GM23338 (cell line): ENCODE data around the gene PPFIBP1. TPM values are rescaled to one million over a fixed set of nuclear protein-coding genes. Genes with fewer than 3 reads are reported as not detected.

Source experiments
- ATAC-seq: fragments of 200-7000 bp; cut with Tn5 transposase; 3 replicates; pipeline ENCODE4 v1.9.1; 2020
- DNase-seq: peaks from one replicate; pipeline ENCODE4 v3.0.0-alpha.2; 2015; ENCODE audit warnings: low spot score
- H2AFZ ChIP-seq: fragments of 200-600 bp; sonication (generic); 2 replicates; pipeline ENCODE4 v1.8.0; 2016; ENCODE audit warnings: antibody characterized with exemption, mild to moderate bottlenecking, moderate library complexity
- H3F3A ChIP-seq: fragments of 200-600 bp; sonication (generic); replicated peaks from 2 replicates; pipeline ENCODE4 v1.8.0; 2017; ENCODE audit warnings: antibody characterized with exemption, mixed run types, low read depth
- H3K27ac ChIP-seq: fragments of 200-600 bp; sonication (generic); 2 replicates; pipeline ENCODE4 v1.6.1; 2016; ENCODE audit warnings: low read depth
- H3K27me3 ChIP-seq: fragments of 200-600 bp; sonication (generic); 2 replicates; pipeline ENCODE4 v1.8.0; 2016; ENCODE audit warnings: mild to moderate bottlenecking, mixed run types, moderate library complexity; ENCODE audit not compliant: insufficient read depth
- H3K36me3 ChIP-seq: fragments of 200-600 bp; sonication (generic); 2 replicates; pipeline ENCODE4 v1.8.0; 2016; ENCODE audit warnings: mild to moderate bottlenecking; ENCODE audit not compliant: insufficient read depth
- H3K4me1 ChIP-seq: fragments of 200-600 bp; sonication (generic); 2 replicates; pipeline ENCODE4 v1.8.0; 2016; ENCODE audit warnings: mild to moderate bottlenecking, moderate library complexity; ENCODE audit not compliant: insufficient read depth
- H3K4me2 ChIP-seq: fragments of 200-600 bp; sonication (generic); 2 replicates; pipeline ENCODE4 v1.7.1; 2017; ENCODE audit warnings: mixed run types
- H3K4me3 ChIP-seq: fragments of 200-600 bp; sonication (generic); 2 replicates; pipeline ENCODE4 v1.6.1; 2016; ENCODE audit warnings: mixed run types
- H3K79me2 ChIP-seq: fragments of 200-600 bp; sonication (generic); replicated peaks from 2 replicates; pipeline ENCODE4 v1.8.0; 2017; ENCODE audit warnings: mild to moderate bottlenecking; ENCODE audit not compliant: insufficient read depth
- H3K9me2 ChIP-seq: fragments of 200-600 bp; sonication (generic); 2 replicates; pipeline ENCODE4 v1.8.0; 2017; ENCODE audit not compliant: insufficient read depth
- H4K20me1 ChIP-seq: fragments of 200-600 bp; sonication (generic); replicated peaks from 2 replicates; pipeline ENCODE4 v1.8.0; 2017; ENCODE audit warnings: mild to moderate bottlenecking; ENCODE audit not compliant: insufficient read depth
- H3K27ac Mint-ChIP-seq: 2 replicates; pipeline ENCODE4 v1.8.0; 2020; ENCODE audit warnings: inconsistent platforms, mild to moderate bottlenecking, moderate library complexity, mixed read lengths
- H3K27me3 Mint-ChIP-seq: 3 replicates; pipeline ENCODE4 v1.8.0; 2022; ENCODE audit warnings: low read depth, mild to moderate bottlenecking, moderate library complexity, mixed read lengths, inconsistent platforms; ENCODE audit not compliant: insufficient read depth, poor library complexity
- H3K36me3 Mint-ChIP-seq: 3 replicates; pipeline ENCODE4 v1.8.0; 2021; ENCODE audit warnings: low read depth, mild to moderate bottlenecking, inconsistent platforms, moderate library complexity, mixed read lengths
- H3K4me1 Mint-ChIP-seq: 3 replicates; pipeline ENCODE4 v1.8.0; 2020; ENCODE audit warnings: mild to moderate bottlenecking, inconsistent platforms, mixed read lengths
- H3K4me3 Mint-ChIP-seq: 3 replicates; pipeline ENCODE4 v1.8.0; 2021; ENCODE audit warnings: moderate library complexity, mild to moderate bottlenecking, inconsistent platforms, mixed read lengths
- H3K9me3 Mint-ChIP-seq: 3 replicates; pipeline ENCODE4 v1.8.0; 2020; ENCODE audit warnings: moderate library complexity, mild to moderate bottlenecking, inconsistent platforms, mixed read lengths
- CREB1 ChIP-seq: fragments of 250-450 bp; sonication (Bioruptor Pico); IDR thresholded peaks from 2 replicates; pipeline ENCODE4 v1.5.0; 2020; ENCODE audit warnings: low read depth, mild to moderate bottlenecking, moderate library complexity
- CTCF ChIP-seq, 2 experiments: fragments of 200-600 bp in 1 of 2; sonication (generic) in 1 of 2; conservative IDR thresholded peaks; 2 replicates each; pipeline versions ENCODE4 v1.5.1 to v1.6.1; 2016 to 2017; ENCODE audit warnings: antibody characterized with exemption in 2 of 2, low read depth in 2 of 2, mild to moderate bottlenecking in 2 of 2, moderate library complexity in 1 of 2
- ETS1 ChIP-seq: IDR thresholded peaks from 2 replicates; pipeline ENCODE4 v1.6.1; 2016; ENCODE audit warnings: antibody characterized with exemption
- EZH2 ChIP-seq: fragments of 200-600 bp; sonication (generic); IDR thresholded peaks from one replicate; pipeline ENCODE4 v1.8.0; 2017; ENCODE audit warnings: antibody characterized with exemption, mild to moderate bottlenecking, low read depth; ENCODE audit not compliant: unreplicated experiment
- EZH2phosphoT487 ChIP-seq: fragments of 200-600 bp; sonication (generic); IDR thresholded peaks from one replicate; pipeline ENCODE4 v1.8.1; 2018; ENCODE audit warnings: antibody characterized with exemption; ENCODE audit not compliant: unreplicated experiment
- JUNB ChIP-seq: IDR thresholded peaks from one replicate; pipeline ENCODE4 v1.6.1; 2016; ENCODE audit warnings: antibody characterized with exemption; ENCODE audit not compliant: unreplicated experiment
- NANOG ChIP-seq: IDR thresholded peaks from 2 replicates; pipeline ENCODE4 v1.6.1; 2016; ENCODE audit warnings: antibody characterized with exemption, borderline replicate concordance
- POLR2AphosphoS5 ChIP-seq: IDR thresholded peaks from 2 replicates; pipeline ENCODE4 v1.6.1; 2016; ENCODE audit warnings: antibody characterized with exemption, low read depth
- REST ChIP-seq: IDR thresholded peaks from one replicate; pipeline ENCODE4 v1.6.1; 2018; ENCODE audit warnings: antibody characterized with exemption; ENCODE audit not compliant: unreplicated experiment
- STAT1 ChIP-seq: IDR thresholded peaks from one replicate; pipeline ENCODE4 v1.6.1; 2016; ENCODE audit warnings: antibody characterized with exemption; ENCODE audit not compliant: unreplicated experiment
- ZNF114 ChIP-seq: fragments of 250-450 bp; sonication (Bioruptor Pico); IDR thresholded peaks from 2 replicates; pipeline ENCODE4 v1.5.0; 2020; ENCODE audit warnings: mild to moderate bottlenecking, moderate library complexity
- ZNF331 ChIP-seq: fragments of 250-450 bp; sonication (Bioruptor Pico); IDR thresholded peaks from 2 replicates; pipeline ENCODE4 v1.5.0; 2020; ENCODE audit warnings: low read depth, mild to moderate bottlenecking, moderate library complexity
- polyA plus RNA-seq: library from polyadenylated mRNA; unstranded; fragments of >200 nt; fragmentation: Nextera tagmentation; extraction: Ambion mirVana; gene quantifications from 2 replicates; pipeline ENCODE4 v1.2.1, GENCODE V29; 2016
- total RNA-seq: library from RNA; depleted of rRNA; stranded (reverse); fragments of >200 nt; shearing (Covaris generic); gene quantifications from 2 replicates; pipeline ENCODE4 v1.2.3, GENCODE V29; 2014

The PPFIBP1 gene
- total and polyA plus RNA-seq, 2 experiments from 2014 or later: 33.2 to 41.9 TPM

GRCh38 chr12:27511031-27511722 lies 12.8 kb upstream of the PPFIBP1 start:
- no peak for ATAC-seq
- no peak for DNase-seq
- Mint-ChIP-seq H3K9me3 (no peaks in the 10 kb centered on the region), H3K4me3 (no peak overlapping the region), H3K27me3 (peaks cover 5% of the 10 kb centered on the region), H3K4me1 (peaks cover 3% of the 10 kb centered on the region; the same call in 2 of the 3 replicates), H3K36me3 (no peaks in the 10 kb centered on the region), H3K27ac (no peak overlapping the region)
- TF ChIP-seq EZH2phosphoT487: no peak
- no peak for TF ChIP-seq STAT1
- TF ChIP-seq POLR2AphosphoS5: no peak
- no peak for TF ChIP-seq EZH2
- no peak for TF ChIP-seq ZNF114 (CRISPR knock-in tag)
- Histone ChIP-seq H3F3A (no peaks in the 10 kb centered on the region), H3K4me3 (no peak overlapping the region), H2AFZ (peak overlapping the region; percentile 57; the same call in 1 of the 2 replicates), H3K4me2 (no peak overlapping the region), H4K20me1 (no peaks in the 10 kb centered on the region), H3K27ac (no peak overlapping the region), H3K27me3 (no peaks in the 10 kb centered on the region), H3K4me1 (no peaks in the 10 kb centered on the region), H3K79me2 (no peaks in the 10 kb centered on the region), H3K9me2 (no peaks in the 10 kb centered on the region), H3K36me3 (no peaks in the 10 kb centered on the region)

GRCh38 chr12:27511723-27512045 lies 12.3 kb upstream of the PPFIBP1 start:
- Histone ChIP-seq H3K27ac (no peak overlapping the region), H3K4me3 (no peak overlapping the region), H3K36me3 (no peaks in the 10 kb centered on the region), H3K4me2 (no peak overlapping the region), H2AFZ (0 out of 2 replicates have a peak overlapping the region, but pooled peaks have one; percentile 15), H3K27me3 (no peaks in the 10 kb centered on the region), H3K9me2 (no peaks in the 10 kb centered on the region), H4K20me1 (no peaks in the 10 kb centered on the region), H3K79me2 (no peaks in the 10 kb centered on the region), H3K4me1 (no peaks in the 10 kb centered on the region), H3F3A (no peaks in the 10 kb centered on the region)
- ATAC-seq: no peak
- H3K4me3 Mint-ChIP-seq: no peak overlapping the region
- peaks cover 5% of the 10 kb centered on the region for H3K27me3 Mint-ChIP-seq
- H3K27ac Mint-ChIP-seq: no peak overlapping the region
- no peak for DNase-seq
- peaks cover 3% of the 10 kb centered on the region; the same call in 2 of the 3 replicates for H3K4me1 Mint-ChIP-seq
- H3K36me3 Mint-ChIP-seq: no peaks in the 10 kb centered on the region
- no peaks in the 10 kb centered on the region for H3K9me3 Mint-ChIP-seq
- TF ChIP-seq JUNB (no peak), REST (no peak), ZNF114 (CRISPR knock-in tag) (no peak), CTCF (conservative IDR thresholded peaks at IDR 0.05; ENCODE audit: low read depth in 2 of 2) (no peak), NANOG (no peak), CREB1 (CRISPR knock-in tag) (no peak), EZH2phosphoT487 (no peak), POLR2AphosphoS5 (no peak), ETS1 (no peak), ZNF331 (CRISPR knock-in tag) (no peak), STAT1 (no peak)
